HCT116 (cell line): ENCODE results near the gene YEATS4. TPM values are rescaled to one million over a fixed set of nuclear protein-coding genes. Genes with fewer than 3 reads are reported as not detected.

ENCODE experiments used
- ATAC-seq: fragments of 200-7000 bp; cut with Tn5 transposase; 2 replicates; pipeline ENCODE4 v1.9.1; 2020; ENCODE audit warnings: mild to moderate bottlenecking, moderate library complexity
- BruUV-seq: library from RNA; stranded (reverse); fragments of 400-500 nt; replicated peaks from 2 replicates; lab custom pipeline; 2021; lab: Mats Ljungman, UMichigan
- CTCF ChIA-PET: fragments of 300-600 bp; sonication (Branson Sonifier 250); formaldehyde crosslinking; loops from one replicate; lab custom pipeline; 2021; ENCODE audit warnings: antibody characterized with exemption; lab: Charles Lee
- POLR2A ChIA-PET: fragments of 300-600, 350-600 bp; sonication (Branson Sonifier 250); formaldehyde crosslinking; loops from one replicate; lab custom pipeline; 2021; ENCODE audit warnings: antibody characterized with exemption; lab: Charles Lee
- RAD21 ChIA-PET, 2 experiments: fragments of 300-600 bp; sonication (Branson Sonifier 250); formaldehyde crosslinking; loops; one replicate each; lab custom pipeline; 2023; ENCODE audit warnings: low total read pairs in 2 of 2; ENCODE audit not compliant: uncharacterized antibody in 2 of 2, unreplicated experiment in 2 of 2, low non-redundant PET in 1 of 2; lab: Charles Lee
- DNase-seq: peaks from one replicate; pipeline ENCODE4 v3.0.0-alpha.2; 2010; ENCODE audit warnings: low read depth, low spot score
- H2AFZ ChIP-seq: fragments of 200-600 bp; shearing (Covaris generic), sonication (generic); 2 replicates; pipeline ENCODE4 v1.6.1; 2017; ENCODE audit warnings: low read depth, mixed run types, mixed read lengths, antibody characterized with exemption, low read length; ENCODE audit not compliant: poor library complexity, severe bottlenecking
- H3K27ac ChIP-seq: 2 replicates; pipeline ENCODE4 v1.5.1; 2012; ENCODE audit warnings: low read depth, low read length
- H3K27me3 ChIP-seq: fragments of 200-600 bp; sonication (generic); 2 replicates; pipeline ENCODE4 v1.6.1; 2016; ENCODE audit warnings: mixed run types, low read length, mixed read lengths; ENCODE audit not compliant: insufficient read depth
- H3K36me3 ChIP-seq, 2 experiments: fragments of 200-500 bp in 1 of 2; fragments of 200-600 bp in 1 of 2; sonication (Bioruptor generic) in 1 of 2; sonication (generic) in 1 of 2; 2 replicates each; pipeline versions ENCODE4 v1.5.1 to v1.6.1; 2014 to 2016; ENCODE audit warnings: low read length in 2 of 2, inconsistent platforms in 1 of 2, mixed read lengths in 1 of 2, mixed run types in 1 of 2; ENCODE audit not compliant: insufficient read depth in 2 of 2, control insufficient read depth in 1 of 2
- H3K4me1 ChIP-seq, 2 experiments: fragments of 200-600 bp in 1 of 2; sonication (generic) in 1 of 2; 2 replicates each; pipeline versions ENCODE4 v1.5.1 to v1.6.1; 2012 to 2017; ENCODE audit warnings: low read length in 2 of 2, inconsistent platforms in 1 of 2, mild to moderate bottlenecking in 1 of 2, mixed read lengths in 1 of 2, mixed run types in 1 of 2, moderate library complexity in 1 of 2; ENCODE audit not compliant: insufficient read depth in 2 of 2, control insufficient read depth in 1 of 2
- H3K4me2 ChIP-seq: fragments of 200-600 bp; sonication (generic); 2 replicates; pipeline ENCODE4 v1.6.1; 2017; ENCODE audit warnings: mixed run types, low read length, mixed read lengths
- H3K4me3 ChIP-seq, 2 experiments: fragments of 200-600 bp in 1 of 2; sonication (generic) in 1 of 2; replicated peaks in 1 of 2; 2 replicates each; pipeline ENCODE4 v1.5.1; 2011 to 2016; ENCODE audit warnings: low read length in 2 of 2, control low read depth in 1 of 2, low read depth in 1 of 2, mild to moderate bottlenecking in 1 of 2, mixed read lengths in 1 of 2, mixed run types in 1 of 2
- H3K79me2 ChIP-seq: fragments of 200-600 bp; sonication (generic); 2 replicates; pipeline ENCODE4 v1.6.1; 2017; ENCODE audit warnings: mild to moderate bottlenecking, mixed run types, low read length, moderate library complexity, mixed read lengths; ENCODE audit not compliant: insufficient read depth
- H3K9ac ChIP-seq: fragments of 200-600 bp; sonication (generic); 2 replicates; pipeline ENCODE4 v1.6.1; 2016; ENCODE audit warnings: low read length, mixed read lengths
- H3K9me2 ChIP-seq: fragments of 200-600 bp; sonication (generic), shearing (Covaris generic); 2 replicates; pipeline ENCODE4 v1.6.1; 2017; ENCODE audit warnings: mixed run types, mild to moderate bottlenecking, moderate library complexity; ENCODE audit not compliant: insufficient read depth
- H3K9me3 ChIP-seq, 2 experiments: fragments of 200-500 bp in 1 of 2; fragments of 200-600 bp in 1 of 2; sonication (Bioruptor generic) in 1 of 2; sonication (generic) in 1 of 2; 2 replicates each; pipeline ENCODE4 v1.6.1; 2014 to 2017; ENCODE audit warnings: low read length in 2 of 2, mixed read lengths in 2 of 2, inconsistent platforms in 1 of 2, low read depth in 1 of 2, mild to moderate bottlenecking in 1 of 2, mixed run types in 1 of 2, moderate library complexity in 1 of 2; ENCODE audit not compliant: control insufficient read depth in 1 of 2, insufficient read depth in 1 of 2
- H4K20me1 ChIP-seq: fragments of 200-600 bp; sonication (generic), shearing (Covaris generic); 2 replicates; pipeline ENCODE4 v1.6.1; 2017; ENCODE audit warnings: mixed run types, mild to moderate bottlenecking, moderate library complexity; ENCODE audit not compliant: insufficient read depth
- EGR1 ChIP-seq: IDR thresholded peaks from 2 replicates; pipeline ENCODE4 v1.6.1; 2012; ENCODE audit warnings: low read depth
- EZH2phosphoT487 ChIP-seq: fragments of 200-600 bp; IDR thresholded peaks from 2 replicates; pipeline ENCODE4 v1.6.1; 2018; ENCODE audit warnings: antibody characterized with exemption, borderline replicate concordance
- RAD21 ChIP-seq: IDR thresholded peaks from 2 replicates; pipeline ENCODE4 v1.6.1; 2012; ENCODE audit warnings: low read depth, mild to moderate bottlenecking
- SIN3A ChIP-seq: IDR thresholded peaks from 2 replicates; pipeline ENCODE4 v1.6.1; 2012; ENCODE audit warnings: low read depth
- SP1 ChIP-seq: IDR thresholded peaks from 2 replicates; pipeline ENCODE4 v1.6.1; 2012; ENCODE audit warnings: low read depth
- TCF7L2 ChIP-seq: IDR thresholded peaks from 2 replicates; pipeline ENCODE4 v1.7.0; 2011; ENCODE audit warnings: borderline replicate concordance, inconsistent platforms; ENCODE audit not compliant: insufficient read depth, insufficient read length; ENCODE audit errors: extremely low read depth
- ZFX ChIP-seq: fragments of 450-650 bp; IDR thresholded peaks from 2 replicates; pipeline ENCODE4 v1.6.1; 2017
- intact Hi-C: fragments of 100-400 bp; cut with micrococcal nuclease; formaldehyde crosslinking; loops from 2 replicates; pipeline ENCODE4 v1.10.0; 2022
- total RNA-seq: library from RNA; stranded (reverse); gene quantifications from one replicate; pipeline ENCODE4 v1.2.1, GENCODE V29; 2021; ENCODE audit not compliant: unreplicated experiment
- TF ChIP-seq, protein P1 (sequence below): IDR thresholded peaks from 2 replicates; pipeline ENCODE4 v1.6.1; 2012
- TF ChIP-seq, protein P2 (sequence below): IDR thresholded peaks from 2 replicates; pipeline ENCODE4 v1.6.1; 2011; ENCODE audit warnings: mild to moderate bottlenecking, low read length, moderate library complexity; ENCODE audit not compliant: insufficient replicate concordance; ENCODE audit errors: extremely low read depth

Gene YEATS4
- total RNA-seq, 1 experiment from 2014 or later = 32.0 TPM

DNA sequence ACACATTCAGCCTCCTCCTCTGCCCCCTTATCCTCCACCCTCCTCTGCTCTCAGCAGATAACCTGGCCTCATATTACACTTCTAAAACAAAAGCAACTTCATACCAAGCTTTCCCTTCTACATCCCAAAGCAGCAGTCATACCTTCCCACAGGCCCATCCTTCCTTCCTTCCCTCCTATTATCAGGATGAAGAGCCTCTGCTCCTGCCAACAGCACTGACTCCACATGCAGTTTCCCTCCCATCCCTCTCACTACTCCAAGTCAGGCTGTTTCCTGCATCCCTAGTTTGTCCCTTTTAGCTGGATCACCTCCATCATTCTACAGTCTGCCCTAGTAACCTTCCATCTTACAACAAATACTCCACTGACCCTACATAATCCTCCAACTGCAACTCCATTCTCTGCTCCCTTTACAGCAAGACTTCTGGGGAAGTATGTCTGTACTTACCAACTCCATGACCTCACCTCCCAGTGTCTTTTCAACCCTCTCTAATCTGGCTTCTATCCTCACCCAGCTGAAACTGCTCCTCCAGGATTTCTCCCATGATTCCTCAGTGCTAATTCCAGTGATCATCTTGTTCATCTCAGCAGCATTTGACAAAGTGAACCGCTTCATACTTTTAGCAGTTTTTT is 4.9 kb upstream of the YEATS4 start:
- Histone ChIP-seq H3K27me3 (no peaks in the 10 kb centered on the region), H2AFZ (peak overlapping the region; percentile 47), H3K36me3 (no peaks in the 10 kb centered on the region), H3K79me2 (no peaks in the 10 kb centered on the region), H3K9ac (no peak overlapping the region), H4K20me1 (no peaks in the 10 kb centered on the region), H3K4me1 (peaks cover 2 to 19% of the 10 kb centered on the region in 2 experiments; a peak in 2 of 4 replicates), H3K9me2 (no peaks in the 10 kb centered on the region), H3K4me3 (no peak overlapping the region), H3K4me2 (no peak overlapping the region), H3K9me3 (no peaks in the 10 kb centered on the region), H3K27ac (no peak overlapping the region)
- intact Hi-C loops = loop anchor here (10.0 kb wide), 2 partner anchors 200 to 520 kb away; no protein-coding TSS in a partner anchor
- ChIA-PET POLR2A (no interaction called here), CTCF (no interaction called here), RAD21 (no interaction called here)
- no TSS peak for BruUV-seq
- DNase-seq (no peak), ATAC-seq (no peak)
- TF ChIP-seq, protein P1, sequence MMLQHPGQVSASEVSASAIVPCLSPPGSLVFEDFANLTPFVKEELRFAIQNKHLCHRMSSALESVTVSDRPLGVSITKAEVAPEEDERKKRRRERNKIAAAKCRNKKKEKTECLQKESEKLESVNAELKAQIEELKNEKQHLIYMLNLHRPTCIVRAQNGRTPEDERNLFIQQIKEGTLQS = no peak
- TF ChIP-seq SP1 (no peak), EZH2phosphoT487 (no peak), ZFX (no peak), SIN3A (no peak), RAD21 (no peak), TCF7L2 (no peak)

DNA sequence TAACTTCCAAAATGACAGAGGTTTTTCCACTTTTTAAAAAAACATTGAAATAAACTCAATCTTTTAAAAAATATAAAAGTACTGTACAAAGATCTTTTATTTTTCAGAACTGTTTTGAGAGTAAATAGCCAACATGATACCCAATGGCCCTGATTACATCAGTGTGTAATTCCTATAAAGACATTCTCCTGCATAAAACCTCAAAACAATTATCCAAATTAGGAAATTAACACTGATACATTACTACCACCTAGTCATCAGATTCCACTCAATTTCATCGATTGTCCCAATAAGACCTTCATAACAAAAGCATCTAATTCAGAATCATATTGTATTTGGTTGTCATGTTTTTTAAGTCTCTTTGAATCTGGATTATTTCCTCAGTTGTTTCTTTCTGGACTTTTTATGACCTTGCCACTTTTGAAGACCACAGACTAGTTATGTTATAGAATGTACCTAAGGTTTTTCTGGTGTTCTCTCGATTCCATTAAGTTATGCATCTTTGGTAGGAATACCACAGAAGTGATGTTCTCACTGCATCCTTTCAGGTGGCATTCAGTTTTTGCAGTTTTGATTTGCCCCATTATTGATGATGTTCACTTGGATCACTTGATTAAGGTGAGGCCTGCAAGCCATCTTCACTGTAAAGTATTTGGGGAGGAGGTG is 4.0 kb upstream of the YEATS4 start:
- no peak overlapping the region for H3K9ac ChIP-seq
- BruUV-seq = no TSS peak
- no peaks in the 10 kb centered on the region for H3K36me3 ChIP-seq
- peaks cover 2 to 20% of the 10 kb centered on the region in 2 experiments; a peak in 3 of 4 replicates for H3K4me1 ChIP-seq
- no peak overlapping the region for H3K4me2 ChIP-seq
- H3K27ac ChIP-seq = no peak overlapping the region
- no peaks in the 10 kb centered on the region for H3K9me2 ChIP-seq
- no peaks in the 10 kb centered on the region for H3K9me3 ChIP-seq
- no peak for ATAC-seq
- H4K20me1 ChIP-seq = no peaks in the 10 kb centered on the region
- H3K79me2 ChIP-seq = peaks cover 5% of the 10 kb centered on the region
- DNase-seq = no peak
- no peaks in the 10 kb centered on the region for H3K27me3 ChIP-seq
- TF ChIP-seq EGR1 = no peak
- TF ChIP-seq, protein P2, sequence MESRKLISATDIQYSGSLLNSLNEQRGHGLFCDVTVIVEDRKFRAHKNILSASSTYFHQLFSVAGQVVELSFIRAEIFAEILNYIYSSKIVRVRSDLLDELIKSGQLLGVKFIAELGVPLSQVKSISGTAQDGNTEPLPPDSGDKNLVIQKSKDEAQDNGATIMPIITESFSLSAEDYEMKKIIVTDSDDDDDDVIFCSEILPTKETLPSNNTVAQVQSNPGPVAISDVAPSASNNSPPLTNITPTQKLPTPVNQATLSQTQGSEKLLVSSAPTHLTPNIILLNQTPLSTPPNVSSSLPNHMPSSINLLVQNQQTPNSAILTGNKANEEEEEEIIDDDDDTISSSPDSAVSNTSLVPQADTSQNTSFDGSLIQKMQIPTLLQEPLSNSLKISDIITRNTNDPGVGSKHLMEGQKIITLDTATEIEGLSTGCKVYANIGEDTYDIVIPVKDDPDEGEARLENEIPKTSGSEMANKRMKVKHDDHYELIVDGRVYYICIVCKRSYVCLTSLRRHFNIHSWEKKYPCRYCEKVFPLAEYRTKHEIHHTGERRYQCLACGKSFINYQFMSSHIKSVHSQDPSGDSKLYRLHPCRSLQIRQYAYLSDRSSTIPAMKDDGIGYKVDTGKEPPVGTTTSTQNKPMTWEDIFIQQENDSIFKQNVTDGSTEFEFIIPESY = no peak
- CTCF ChIA-PET = no interaction called here
- no peak overlapping the region for H3K4me3 ChIP-seq
- peak overlapping the region; percentile 47 for H2AFZ ChIP-seq
- RAD21 ChIA-PET = no interaction called here
- POLR2A ChIA-PET = no interaction called here
- intact Hi-C loops = loop anchor here (2.0 to 10.0 kb wide), 3 partner anchors 201 to 519 kb away; no protein-coding TSS in a partner anchor
